PC-9 (cell line): ENCODE data around the gene XYLT2.

ENCODE experiments used
- CTCF ChIP-seq: fragments of 200-600 bp; sonication (generic); conservative IDR thresholded peaks from 2 replicates; pipeline ENCODE4 v1.6.1; 2017; ENCODE audit warnings: mixed run types, antibody characterized with exemption, mild to moderate bottlenecking, moderate library complexity
- EZH2 ChIP-seq: fragments of 200-600 bp; sonication (generic); IDR thresholded peaks from 2 replicates; pipeline ENCODE4 v1.8.0; 2017; ENCODE audit warnings: antibody characterized with exemption, low read depth

GRCh38 chr17:50397919-50398285, 52.0 kb downstream of the XYLT2 start:
- no peak for TF ChIP-seq CTCF
- TF ChIP-seq EZH2, result no peak
